Naive thymus-derived CD8-positive, alpha-beta T cell (primary cell): ENCODE data around the gene IRX6. TPM values are rescaled to one million over a fixed set of nuclear protein-coding genes. Genes with fewer than 3 reads are reported as not detected.

Source experiments
- ATAC-seq, 2 donors: fragments of 150-1000 bp; cut with Tn5 transposase in 1 of 2; sonication (Bioruptor Pico), chemical (Tn5 transposase) in 1 of 2; 1 replicate in 1 of 2; 2 replicates in 1 of 2; pipeline ENCODE4 v1.10.0; 2021; ENCODE audit warnings: mild to moderate bottlenecking in 2 of 2, moderate library complexity in 2 of 2
- POLR2A ChIA-PET: fragments of 350-600 bp; sonication (Branson Sonifier 250); formaldehyde crosslinking; loops from one replicate; lab custom pipeline; 2021; ENCODE audit warnings: antibody characterized with exemption; lab: Charles Lee
- DNase-seq, 10 donors: peaks; one replicate each; pipeline versions ENCODE4 v3.0.0 to v3.0.0-alpha.2; 2020 to 2022
- H3K27ac Mint-ChIP-seq, 10 donors: one replicate each; pipeline ENCODE4 v1.8.0; 2020 to 2022; ENCODE audit warnings: mild to moderate bottlenecking in 10 of 10, mixed read lengths in 10 of 10, moderate library complexity in 4 of 10, inconsistent platforms in 1 of 10
- H3K27me3 Mint-ChIP-seq, 5 donors: one replicate each; pipeline ENCODE4 v1.8.0; 2021 to 2022; ENCODE audit warnings: mixed read lengths in 5 of 5
- H3K36me3 Mint-ChIP-seq, 3 donors: one replicate each; pipeline ENCODE4 v1.8.0; 2020 to 2022; ENCODE audit warnings: mixed read lengths in 3 of 3, mild to moderate bottlenecking in 2 of 3, inconsistent platforms in 1 of 3
- H3K4me1 Mint-ChIP-seq, 4 donors: one replicate each; pipeline ENCODE4 v1.8.0; 2021 to 2022; ENCODE audit warnings: mixed read lengths in 4 of 4
- H3K4me3 Mint-ChIP-seq, 10 donors: one replicate each; pipeline ENCODE4 v1.8.0; 2020 to 2022; ENCODE audit warnings: mild to moderate bottlenecking in 10 of 10, mixed read lengths in 10 of 10, moderate library complexity in 6 of 10, inconsistent platforms in 1 of 10
- H3K9me3 Mint-ChIP-seq, 9 donors: one replicate each; pipeline ENCODE4 v1.8.0; 2020 to 2022; ENCODE audit warnings: mixed read lengths in 9 of 9, mild to moderate bottlenecking in 3 of 9, inconsistent platforms in 1 of 9, moderate library complexity in 1 of 9
- polyA plus RNA-seq, 3 donors: library from polyadenylated mRNA; unstranded; fragments of 300-500 nt; fragmentation: Illumina TruSeq; gene quantifications; one replicate each; pipeline ENCODE4 v1.2.3, GENCODE V29; 2021
- total RNA-seq, 8 experiments: library from RNA in 2 of 8; stranded (reverse) in 2 of 8; gene quantifications; one replicate each; pipeline ENCODE4 v1.2.3 and lab custom pipeline; 2021 to 2026

IRX6 gene
- total and polyA plus RNA-seq, 5 experiments from 2014 or later: not detected

DNA sequence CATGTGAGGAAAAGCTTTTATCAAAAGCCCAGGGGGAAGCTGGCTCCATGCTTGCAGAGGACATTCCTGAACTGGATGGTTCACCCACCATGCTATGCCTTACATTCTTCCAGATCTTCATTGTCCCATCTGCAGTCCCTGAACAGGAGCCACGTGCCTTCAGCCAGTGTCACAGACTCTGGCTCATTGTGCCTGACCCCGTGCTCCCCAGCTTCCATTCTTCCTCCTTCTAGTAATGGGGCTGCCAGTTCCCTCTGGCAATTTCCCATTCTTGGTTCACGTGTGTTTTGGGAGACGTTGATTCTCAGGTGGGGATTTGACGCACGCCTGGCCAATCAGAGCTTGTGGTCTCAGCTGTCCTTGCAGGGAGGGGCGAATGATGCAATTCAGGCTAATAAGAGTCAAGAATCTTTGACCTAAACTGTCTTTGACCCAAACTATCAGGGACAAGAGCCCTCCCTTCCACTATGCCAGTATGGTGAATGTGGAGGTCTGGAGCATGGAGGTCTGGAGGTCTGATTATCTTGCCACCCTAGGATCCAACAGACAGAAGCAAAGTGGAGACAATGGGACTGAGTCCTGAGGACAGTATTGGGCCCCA is 52.7 kb downstream of the IRX6 start:
- Mint-ChIP-seq H3K4me1 (no peaks in the 10 kb centered on the region), H3K9me3 (no peaks in the 10 kb centered on the region), H3K27ac (no peak overlapping the region), H3K4me3 (no peak overlapping the region), H3K27me3 (peaks cover 14 to 75% (median 20%) of the 10 kb centered on the region in 5 donors), H3K36me3 (no peaks in the 10 kb centered on the region)
- DNase-seq (no peak), ATAC-seq (no peak)
- POLR2A ChIA-PET: no interaction called here

DNA sequence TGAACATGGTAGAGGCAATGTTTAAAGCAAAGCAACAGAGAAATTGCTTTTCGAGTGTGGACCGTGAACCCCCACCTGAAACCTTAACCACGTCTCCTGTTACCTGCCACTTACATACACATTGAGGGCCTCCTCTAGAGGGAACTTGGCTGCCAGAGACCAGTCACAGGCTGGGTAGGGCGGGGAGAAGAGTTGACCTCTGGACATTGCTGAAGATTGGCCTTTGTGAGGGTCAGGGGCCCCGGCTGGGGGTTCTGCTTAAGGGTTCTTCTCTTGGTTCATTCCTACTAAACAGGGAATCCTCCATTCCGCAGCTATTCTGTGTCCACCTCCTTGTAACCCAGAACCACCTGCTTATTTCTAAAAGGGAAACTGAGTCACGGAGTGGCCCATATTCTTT is 53.8 kb downstream of the IRX6 start:
- H3K27ac Mint-ChIP-seq: no peak overlapping the region
- DNase-seq (no peak), ATAC-seq (no peak)
- no peaks in the 10 kb centered on the region for H3K9me3 Mint-ChIP-seq
- POLR2A ChIA-PET: no interaction called here
- H3K4me1 Mint-ChIP-seq: no peaks in the 10 kb centered on the region
- H3K27me3 Mint-ChIP-seq: peaks cover 5 to 64% (median 15%) of the 10 kb centered on the region in 5 donors
- no peaks in the 10 kb centered on the region for H3K36me3 Mint-ChIP-seq
- H3K4me3 Mint-ChIP-seq: no peak overlapping the region

DNA sequence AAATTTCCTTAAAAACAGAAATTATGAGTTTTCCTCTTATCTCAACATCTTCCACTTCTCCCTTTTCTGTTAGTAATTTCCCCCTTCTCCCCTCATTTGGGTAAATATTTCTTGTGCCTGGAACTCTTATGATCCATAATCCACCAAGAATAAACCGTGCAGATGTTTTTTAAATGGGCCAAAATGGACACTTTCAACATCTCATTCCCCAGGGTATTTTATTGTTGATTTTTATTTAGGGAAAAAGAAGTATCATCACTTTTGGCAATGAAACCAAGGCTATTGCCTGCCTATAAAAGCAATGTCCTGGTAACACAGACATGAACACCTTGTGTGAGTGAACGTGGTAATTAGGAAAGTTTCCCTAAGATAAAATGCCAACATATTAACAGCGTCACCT is 54.6 kb downstream of the IRX6 start:
- Mint-ChIP-seq H3K4me1 (no peaks in the 10 kb centered on the region), H3K27ac (no peak overlapping the region), H3K9me3 (no peaks in the 10 kb centered on the region), H3K4me3 (no peak overlapping the region), H3K36me3 (no peaks in the 10 kb centered on the region), H3K27me3 (peaks cover 5 to 63% (median 10%) of the 10 kb centered on the region in 5 donors)
- DNase-seq (no peak), ATAC-seq (no peak)
- POLR2A ChIA-PET: no interaction called here

DNA sequence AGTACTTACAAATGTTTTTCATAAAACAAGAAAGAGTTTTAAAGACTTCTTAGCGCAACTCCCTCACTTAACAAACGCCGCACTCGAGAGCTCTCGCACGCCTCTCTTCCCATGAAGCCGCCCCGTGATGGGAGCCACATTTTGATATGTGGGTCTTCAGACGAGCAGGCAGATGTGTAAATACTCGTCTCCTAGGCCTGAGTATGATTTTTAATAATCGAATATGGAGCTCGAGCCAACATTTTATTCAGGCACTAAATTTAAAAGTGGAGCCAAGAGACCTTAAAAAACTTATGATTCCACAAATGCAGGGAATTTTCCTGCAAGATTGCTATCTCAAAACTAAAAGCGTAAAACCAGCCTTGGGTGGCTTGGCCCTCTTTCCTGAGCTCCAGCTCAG is 55.4 kb downstream of the IRX6 start:
- DNase-seq (no peak), ATAC-seq (no peak)
- no peak overlapping the region for H3K27ac Mint-ChIP-seq
- H3K4me1 Mint-ChIP-seq: no peaks in the 10 kb centered on the region
- no peak overlapping the region for H3K4me3 Mint-ChIP-seq
- no peaks in the 10 kb centered on the region for H3K36me3 Mint-ChIP-seq
- peaks cover 5 to 63% (median 10%) of the 10 kb centered on the region in 5 donors for H3K27me3 Mint-ChIP-seq
- POLR2A ChIA-PET: no interaction called here
- no peaks in the 10 kb centered on the region for H3K9me3 Mint-ChIP-seq

DNA sequence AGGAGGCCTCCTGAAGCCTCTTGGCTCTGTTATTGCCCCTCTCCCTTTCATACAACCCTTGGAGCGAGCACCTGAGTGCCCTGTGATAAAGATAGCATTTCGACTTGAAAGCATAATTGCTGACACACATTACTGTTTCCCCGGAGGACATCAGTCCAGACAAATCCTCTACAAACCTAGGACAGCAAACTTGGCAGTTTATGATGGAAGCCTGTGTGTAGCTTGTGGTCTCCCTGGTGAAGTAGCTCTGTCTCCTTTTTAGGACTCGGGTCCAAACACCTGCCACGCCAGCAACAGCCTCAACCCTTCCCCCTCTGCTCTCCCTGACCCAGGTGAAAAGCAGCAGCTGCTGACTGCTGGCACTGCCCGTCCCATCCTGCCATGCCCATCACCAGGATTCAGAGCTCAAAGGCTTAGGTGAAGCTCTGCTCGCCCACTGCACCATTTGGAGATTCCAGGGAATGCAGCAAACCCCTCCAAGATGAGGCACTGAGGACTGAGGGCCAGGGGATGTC is 55.9 kb downstream of the IRX6 start:
- POLR2A ChIA-PET: no interaction called here
- peaks cover 7 to 61% (median 10%) of the 10 kb centered on the region in 5 donors for H3K27me3 Mint-ChIP-seq
- no peaks in the 10 kb centered on the region for H3K9me3 Mint-ChIP-seq
- H3K27ac Mint-ChIP-seq: no peak overlapping the region
- no peak for ATAC-seq
- H3K4me3 Mint-ChIP-seq: no peak overlapping the region
- no peaks in the 10 kb centered on the region for H3K4me1 Mint-ChIP-seq
- H3K36me3 Mint-ChIP-seq: no peaks in the 10 kb centered on the region
- no peak for DNase-seq

Other genes starting within 250 kb of the IRX6 start
- gene MMP2, start 155.0 kb downstream of the IRX6 start, total RNA-seq: under 1 TPM in 1 of 2 experiments, not detected in 1; 0.36 TPM
- not detected for gene MMP2, start 155.0 kb downstream of the IRX6 start, polyA plus RNA-seq
- under 1 TPM in 1 of 2 experiments, not detected in 1; 0.70 TPM for gene LPCAT2, start 184.9 kb downstream of the IRX6 start, total RNA-seq
- gene LPCAT2, start 184.9 kb downstream of the IRX6 start, polyA plus RNA-seq: not detected
- gene CAPNS2, start 242.5 kb downstream of the IRX6 start, total RNA-seq: not detected
- gene CAPNS2, start 242.5 kb downstream of the IRX6 start, polyA plus RNA-seq: not detected